Right ventricle myocardium superior (tissue), 1 donor: ENCODE data around the gene SPARCL1. TPM values are rescaled to one million over a fixed set of nuclear protein-coding genes. Genes with fewer than 3 reads are reported as not detected.

Experiments
- total RNA-seq: library from RNA; stranded (reverse); fragmentation: NEBNext Ultra II Directional; extraction: Animal tissue kit (Norgen Biotek cat#: 25700); gene quantifications from one replicate; pipeline ENCODE4 v1.2.1, GENCODE V29; 2021
- donor health status: DM: no; HTN: yes; CAD: no; lungs with severe emphysema.

The SPARCL1 gene
- total RNA-seq, 1 donor from 2014 or later, result 361 TPM

Other genes with a start within 250 kb of the SPARCL1 start
- gene HSD17B13, start 206.5 kb downstream of the SPARCL1 start, total RNA-seq, result 0.32 TPM
- gene HSD17B11, start 138.2 kb downstream of the SPARCL1 start, total RNA-seq, result 13.1 TPM
- 28.4 TPM for gene NUDT9, start 106.8 kb downstream of the SPARCL1 start, total RNA-seq
- not detected for gene DSPP, start 79.2 kb upstream of the SPARCL1 start, total RNA-seq
- gene DMP1, start 120.9 kb upstream of the SPARCL1 start, total RNA-seq, result not detected